Stimulated activated CD8-positive, alpha-beta memory T cell treated with anti-CD3 and anti-CD28 coated beads, Interleukin-4, amount 100 ng/mL, for 4 hours (primary cell): ENCODE results near the gene CPNE5.

Experiments used
- DNase-seq, 2 donors: peaks; one replicate each; pipeline ENCODE4 v3.0.0-alpha.2; 2020; ENCODE audit warnings: low read depth in 2 of 2, low spot score in 1 of 2

Gene CPNE5

GRCh38 chr6:36838896-36839748, at the start of gene CPNE5:
CPNE5 (minus strand) TSS chr6:36839444; CDS start chr6:36839377, 67 bp downstream.
- DNase-seq = no peak

DNA sequence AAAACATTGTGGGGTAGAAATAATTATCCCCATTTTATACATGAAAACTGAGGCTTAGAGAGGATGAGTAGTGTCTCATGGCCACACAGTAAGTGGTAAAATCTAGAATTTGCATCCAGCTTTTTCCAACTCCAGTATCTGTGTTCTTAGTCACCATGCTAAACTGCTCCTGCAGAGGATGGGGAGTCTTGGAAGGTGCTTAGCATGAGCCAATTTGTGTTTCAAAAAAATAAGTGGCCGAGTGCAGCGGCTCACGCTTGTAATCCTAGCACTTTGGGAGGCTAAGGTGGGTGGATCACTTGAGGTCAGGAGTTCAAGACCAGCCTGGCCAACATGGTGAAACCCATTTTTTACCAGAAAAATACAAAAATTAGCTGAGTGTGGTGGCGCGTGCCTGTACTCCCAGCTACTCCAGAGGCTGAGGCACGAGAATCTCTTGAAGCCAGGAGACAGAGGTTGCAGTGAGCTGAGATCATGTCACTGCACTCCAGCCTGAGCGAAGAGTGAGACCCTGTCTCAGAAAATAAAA, 48.9 kb upstream of the CPNE5 start:
- DNase-seq = no peak

DNA sequence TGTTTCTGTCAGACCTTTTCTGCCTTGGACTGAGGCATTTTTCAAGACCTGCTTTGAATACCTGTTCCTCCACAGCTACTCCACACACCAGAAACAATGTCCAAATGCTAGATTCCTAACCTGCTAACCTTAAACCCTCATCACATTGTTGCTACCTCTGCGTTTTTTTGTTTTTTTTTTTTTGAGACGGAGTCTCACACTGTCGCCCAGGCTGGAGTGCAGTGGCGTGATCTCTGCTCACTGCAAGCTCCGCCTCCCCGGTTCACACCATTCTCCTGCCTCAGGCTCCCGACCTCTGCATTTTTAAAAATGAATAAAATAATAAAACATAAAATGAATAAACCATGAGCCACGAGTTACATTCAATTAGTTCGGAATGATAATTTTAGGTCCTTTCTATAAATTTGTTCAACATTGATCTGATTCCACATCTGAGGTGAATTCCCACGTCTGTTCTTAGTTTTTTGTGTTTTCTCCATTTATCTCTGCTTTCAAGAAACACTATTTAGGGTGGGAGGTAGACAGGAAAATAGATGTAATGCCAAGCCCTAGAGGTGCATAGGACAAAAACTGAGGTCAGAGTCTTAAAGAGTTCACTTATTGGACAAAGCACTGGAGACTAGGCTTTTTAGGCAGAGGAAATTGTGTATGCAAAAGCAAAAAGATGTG, 47.8 kb upstream of the CPNE5 start:
- no peak for DNase-seq

DNA sequence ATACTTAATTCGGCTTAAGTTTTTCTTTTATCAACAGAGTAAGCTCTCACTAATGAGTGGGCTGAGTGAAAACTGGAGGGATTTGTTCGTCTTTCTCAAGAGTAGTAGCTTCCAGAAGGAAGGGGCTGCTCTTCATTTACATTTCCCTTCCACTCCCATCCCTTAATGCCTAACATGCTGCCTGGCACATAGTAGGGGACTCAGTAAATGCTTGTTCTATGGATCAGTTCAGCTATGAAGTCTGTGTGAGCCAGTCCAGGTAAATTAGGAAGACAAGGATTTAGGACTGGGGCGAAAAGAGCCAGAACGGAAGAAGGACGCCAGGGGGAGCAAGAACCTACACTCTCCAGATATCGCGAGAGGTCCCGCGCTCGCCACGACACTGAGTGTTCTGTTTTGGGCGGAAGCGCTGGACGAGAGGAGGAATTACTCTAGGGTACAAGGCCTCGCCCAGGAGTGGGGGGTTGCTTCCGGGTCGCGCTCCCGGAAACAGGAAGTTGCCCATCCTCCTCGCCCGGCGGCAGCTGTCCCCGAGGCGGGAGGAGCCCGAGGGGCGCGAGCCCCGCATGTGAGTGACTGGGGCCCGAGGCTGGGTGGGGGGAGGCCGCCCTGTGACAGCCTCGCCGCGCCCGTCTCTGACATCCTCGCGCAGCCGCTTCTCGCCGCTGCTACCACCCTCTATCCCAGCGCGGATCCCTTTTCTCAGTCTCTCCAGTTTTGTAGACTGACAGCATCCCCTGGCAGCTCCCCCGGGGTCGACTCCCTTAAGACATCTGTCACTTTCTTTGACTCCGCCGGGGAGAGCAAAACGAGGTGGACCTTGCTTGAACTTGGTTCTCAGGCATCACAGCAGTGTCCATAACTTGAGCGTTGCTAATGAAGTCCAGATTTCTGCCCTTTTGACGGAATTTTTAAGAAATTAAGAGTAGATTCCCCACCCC, 46.5 kb upstream of the CPNE5 start, which contains the start of gene C6orf89:
Gene C6orf89 (plus strand): TSS at position 492 of the 941 bp plus-strand sequence. CDS start 13,493 bp downstream, outside the sequence.
- peak; percentile 92 to 96 for DNase-seq

DNA sequence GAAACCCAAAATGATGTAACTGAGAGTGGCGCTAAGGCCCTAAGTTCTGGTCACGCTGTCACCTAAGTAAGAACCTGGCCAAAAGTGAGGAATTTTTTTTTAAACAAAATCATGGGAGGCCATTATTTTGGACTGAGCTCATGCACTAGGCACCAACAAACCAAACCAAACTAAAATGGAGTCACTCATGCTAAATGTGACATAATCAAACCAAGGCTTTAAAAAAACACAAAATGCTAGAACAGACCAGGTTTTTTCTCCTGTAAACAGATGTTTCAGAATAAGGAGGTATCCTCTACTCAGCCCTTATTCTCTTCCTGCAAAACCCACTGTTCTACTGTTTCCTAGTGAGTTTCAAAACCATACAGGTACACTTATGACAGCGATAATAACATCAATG, 45.4 kb upstream of the CPNE5 start:
- DNase-seq = no peak

- no peak for DNase-seq
These were observed 36.0 kb upstream of the CPNE5 start for GRCh38 chr6:36875250-36875633.

DNA sequence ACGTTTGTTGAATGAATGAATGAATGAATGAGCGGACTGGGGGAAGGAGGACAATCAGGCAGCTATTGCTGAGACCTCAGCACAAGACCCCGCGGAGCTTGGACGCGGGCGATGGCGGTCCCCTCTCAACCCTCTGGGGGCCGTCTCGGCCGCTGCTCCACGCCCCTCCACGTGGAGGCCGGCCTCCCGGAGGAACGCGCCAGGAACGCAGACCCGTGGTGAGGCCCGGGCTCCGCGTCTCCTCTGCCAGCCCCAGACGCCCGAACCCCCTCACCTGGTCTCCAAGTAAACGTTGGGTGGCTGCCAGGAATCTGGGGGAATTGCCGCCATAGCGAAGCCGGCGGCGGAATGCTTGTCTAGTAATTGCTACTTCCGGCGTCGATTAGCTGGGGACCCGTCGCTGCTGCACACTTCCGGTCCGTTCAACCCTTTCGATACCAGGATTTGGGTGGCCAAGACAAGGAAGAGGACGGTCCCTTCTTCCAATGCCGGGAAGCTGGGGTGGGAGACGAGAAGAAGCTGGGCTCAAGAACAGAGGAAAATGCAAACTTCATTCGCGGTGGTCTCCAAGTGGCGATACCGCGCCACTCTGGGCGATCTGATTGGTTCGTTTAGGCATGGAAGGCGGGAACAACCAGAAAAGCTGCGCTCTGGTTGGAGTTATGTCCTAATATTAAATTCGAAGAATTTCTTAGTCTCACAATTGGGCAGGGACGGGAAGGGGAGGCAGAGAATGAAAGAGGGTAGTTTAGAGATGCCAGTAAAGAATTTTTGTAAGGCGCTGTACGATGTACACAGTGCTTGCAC, 35.4 kb upstream of the CPNE5 start, which contains the start of gene PPIL1:
Gene PPIL1 (minus strand): TSS at position 361 of the 807 bp plus-strand sequence. CDS start 31 bp downstream, at position 330.
- DNase-seq = peak; percentile 56 to 61

GRCh38 chr6:36873612-36874442, 34.6 kb upstream of the CPNE5 start:
- DNase-seq = no peak

DNA sequence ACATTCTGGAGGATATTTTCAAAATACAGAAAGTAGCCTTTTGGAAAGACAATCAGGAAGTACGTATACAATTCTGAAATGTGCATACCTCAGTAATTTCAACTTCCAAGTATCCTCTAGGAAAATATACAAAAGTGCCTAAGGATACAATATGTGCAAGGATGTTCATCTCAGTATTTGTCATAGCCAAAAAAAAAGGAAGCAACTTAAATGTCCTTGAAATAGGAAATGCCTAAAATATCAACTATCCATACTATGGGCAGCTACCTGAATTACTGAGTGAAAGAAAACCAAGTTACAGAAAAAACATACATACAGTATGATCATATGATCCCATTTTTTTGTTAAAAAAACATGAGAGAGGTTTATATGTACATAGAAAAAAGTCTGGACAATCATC, 33.9 kb upstream of the CPNE5 start:
- no peak for DNase-seq

DNA sequence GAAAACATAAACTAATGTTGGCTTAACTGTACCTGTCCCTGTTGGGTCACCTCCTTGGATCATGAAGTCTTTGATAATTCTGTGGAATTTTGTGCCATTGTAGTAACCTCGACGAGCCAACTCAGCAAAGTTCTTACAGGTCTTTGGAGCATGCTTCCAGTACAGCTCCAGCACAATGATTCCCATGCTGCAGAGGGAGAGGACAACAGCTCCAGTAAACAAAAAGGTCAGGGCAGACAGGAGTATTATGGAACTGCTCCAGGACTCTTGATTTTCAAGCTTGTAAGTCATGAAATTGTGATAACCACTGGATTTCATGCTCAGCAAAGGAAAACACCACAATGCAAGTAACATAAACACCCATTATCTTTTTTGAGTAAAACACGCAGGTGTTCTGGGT, 32.4 kb upstream of the CPNE5 start:
- DNase-seq = no peak

GRCh38 chr6:36867471-36868224, 28.4 kb upstream of the CPNE5 start:
- DNase-seq = no peak

GRCh38 chr6:36865835-36866234, 26.6 kb upstream of the CPNE5 start:
- no peak for DNase-seq

DNA sequence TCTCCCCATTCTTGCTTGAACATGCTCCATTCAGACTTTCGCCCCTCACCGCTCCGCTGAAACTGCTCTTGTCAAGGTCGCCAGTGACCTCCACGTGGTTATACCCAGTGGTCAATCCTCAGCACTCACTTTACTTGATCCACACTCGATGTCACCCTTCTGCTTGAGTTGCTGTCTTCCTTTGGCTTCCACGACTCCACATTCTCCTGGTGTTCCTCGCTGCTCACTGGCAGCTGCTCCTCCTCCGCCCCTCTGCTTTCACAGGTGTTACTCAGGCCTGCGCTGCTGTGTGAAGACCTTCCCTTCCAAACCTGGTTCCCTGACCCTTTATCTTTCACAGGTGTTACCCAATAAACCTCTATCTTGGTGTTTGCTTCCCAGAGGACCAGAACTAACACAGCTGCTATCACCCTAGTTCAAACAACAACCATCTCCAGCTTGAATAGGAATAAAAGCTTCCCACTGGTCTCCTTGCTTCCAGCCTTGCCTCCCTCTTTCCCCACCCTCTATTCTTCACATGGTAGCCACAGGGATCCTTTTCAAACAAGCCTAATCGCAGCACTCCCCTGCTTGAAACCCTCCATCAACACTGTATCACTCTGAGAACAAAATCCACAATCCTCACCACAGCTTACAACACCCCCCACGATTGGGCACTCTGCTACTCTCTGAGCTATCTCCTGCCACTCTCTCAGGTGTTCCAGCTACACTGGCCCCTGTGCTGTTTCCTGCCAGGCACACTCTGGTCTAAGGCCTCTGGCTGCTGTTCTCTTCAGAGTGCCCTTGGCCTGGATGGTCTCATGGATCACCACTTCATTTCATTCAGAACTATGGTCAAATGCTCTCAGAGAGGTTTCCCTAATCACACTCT, 24.7 kb upstream of the CPNE5 start:
- DNase-seq = no peak

DNA sequence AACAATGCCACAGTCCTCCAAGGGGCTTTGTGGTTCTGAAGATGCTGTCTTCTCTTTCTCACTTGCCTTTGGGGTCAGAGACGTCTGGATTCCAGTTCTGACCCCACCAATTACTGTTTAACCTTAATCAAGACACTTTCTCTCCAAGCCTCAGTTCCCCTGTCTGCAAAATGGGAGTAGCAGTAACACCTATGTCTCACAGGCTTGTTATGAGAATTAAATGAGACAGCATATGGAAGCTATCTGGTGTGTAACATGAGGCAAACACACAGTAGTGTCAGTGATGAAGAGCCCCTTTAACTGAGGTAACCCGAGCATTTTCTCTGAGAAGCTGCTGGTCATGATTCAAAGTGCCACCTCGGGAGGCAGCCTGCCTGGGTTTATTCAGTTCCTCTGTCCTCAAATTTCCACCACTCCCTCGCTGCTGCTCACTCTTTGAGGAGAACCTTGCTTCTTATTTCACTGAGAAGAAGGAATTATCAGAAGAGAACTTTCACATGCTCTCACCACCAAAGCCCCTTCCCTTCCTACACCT, 23.7 kb upstream of the CPNE5 start:
- no peak for DNase-seq

DNA sequence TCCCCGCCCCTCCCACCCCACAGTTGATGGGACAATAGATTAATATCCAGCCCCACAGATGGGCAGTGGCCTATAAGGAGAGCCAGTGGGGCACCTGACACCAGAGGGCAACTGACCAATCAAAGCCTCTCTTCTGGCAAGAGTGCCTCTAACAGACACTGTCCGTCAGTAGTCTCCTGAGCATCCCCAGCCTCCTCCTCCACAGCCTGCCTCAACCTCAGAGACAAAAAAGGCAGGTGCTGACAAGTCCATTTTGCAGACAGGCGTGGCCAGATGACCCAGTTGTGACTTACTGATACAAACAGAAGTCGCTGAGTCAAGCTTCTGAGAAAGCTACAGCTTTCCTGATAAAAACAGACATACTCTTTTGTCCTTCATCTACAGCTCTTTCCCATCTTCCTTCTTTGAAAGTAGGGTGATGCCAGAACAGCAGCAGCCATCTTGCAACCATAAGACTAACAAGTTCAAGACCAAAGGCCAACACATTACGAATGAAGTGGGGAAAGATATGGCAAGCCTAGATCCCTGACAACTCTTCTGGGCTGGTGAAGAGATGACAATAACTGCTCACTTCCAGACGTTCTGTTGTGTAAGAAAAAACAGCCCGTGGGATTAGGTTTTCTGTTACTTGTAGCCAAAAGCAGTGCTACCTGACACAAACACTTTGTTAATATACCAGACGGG, 23.1 kb upstream of the CPNE5 start:
- DNase-seq = no peak

DNA sequence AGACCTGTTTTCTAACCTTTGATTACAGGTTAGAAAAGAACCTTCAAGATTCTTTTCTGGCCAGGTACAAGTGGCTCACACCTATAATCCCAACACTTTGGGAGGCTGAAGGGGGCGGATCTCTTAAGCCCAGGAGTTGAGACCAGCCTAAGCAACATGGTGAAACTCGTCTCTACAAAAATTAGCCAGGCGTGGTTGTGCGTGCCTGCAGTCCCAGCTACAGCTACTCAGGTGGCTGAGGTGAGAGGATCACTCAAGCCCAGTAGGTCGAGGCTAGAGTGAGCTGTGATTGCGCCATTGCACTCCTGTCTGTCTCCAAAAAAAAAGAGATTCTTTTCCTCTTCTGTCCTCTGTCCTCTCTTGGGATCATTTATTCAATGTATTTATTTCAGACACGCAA, 20.9 kb upstream of the CPNE5 start:
- DNase-seq = no peak
